Adrenal gland (tissue), 5 donors: ENCODE data around the gene RBM4B.

Experiments used
- POLR2A ChIP-seq, 2 donors: fragments of 450-650 bp; IDR thresholded peaks; one replicate each; pipeline ENCODE4 v1.6.1; 2017; ENCODE audit warnings: antibody characterized with exemption in 2 of 2, mild to moderate bottlenecking in 2 of 2, moderate library complexity in 1 of 2
- TF ChIP-seq, protein P1 (sequence below), 6 experiments: fragments of 450-650 bp in 4 of 6; fragments of 200-600 bp in 2 of 6; sonication (generic) in 1 of 6; IDR thresholded peaks; 1 replicate in 5 of 6; 2 replicates in 1 of 6; pipeline versions ENCODE4 v1.5.1 to v1.8.0; 2016 to 2021; ENCODE audit warnings: antibody characterized with exemption in 6 of 6, mild to moderate bottlenecking in 2 of 6, moderate library complexity in 1 of 6
- donor health status: DM: no; HTN: no; CAD: no.

DNA sequence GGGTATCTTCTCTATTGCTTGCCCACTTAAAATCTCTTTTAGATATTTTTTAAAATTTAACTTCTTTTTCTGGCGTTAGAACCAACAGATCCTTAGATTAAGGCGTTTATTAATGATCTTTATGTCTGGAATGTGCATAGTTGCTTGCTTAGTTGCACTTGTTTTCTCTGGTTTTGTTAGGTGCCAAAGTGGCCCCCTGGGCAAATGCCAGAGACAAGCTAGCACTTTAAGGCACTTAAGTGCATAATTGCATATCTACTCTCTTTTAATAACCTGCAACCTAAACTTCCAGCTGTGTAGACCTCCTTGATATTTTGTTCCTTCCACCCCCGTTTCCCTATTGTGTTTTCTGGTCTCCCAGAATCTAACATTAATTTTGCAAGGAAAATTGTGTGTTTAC lies 35.9 kb downstream of the RBM4B start:
- no peak for TF ChIP-seq POLR2A (IDR thresholded peaks at IDR 0.05)
- TF ChIP-seq, protein P1, sequence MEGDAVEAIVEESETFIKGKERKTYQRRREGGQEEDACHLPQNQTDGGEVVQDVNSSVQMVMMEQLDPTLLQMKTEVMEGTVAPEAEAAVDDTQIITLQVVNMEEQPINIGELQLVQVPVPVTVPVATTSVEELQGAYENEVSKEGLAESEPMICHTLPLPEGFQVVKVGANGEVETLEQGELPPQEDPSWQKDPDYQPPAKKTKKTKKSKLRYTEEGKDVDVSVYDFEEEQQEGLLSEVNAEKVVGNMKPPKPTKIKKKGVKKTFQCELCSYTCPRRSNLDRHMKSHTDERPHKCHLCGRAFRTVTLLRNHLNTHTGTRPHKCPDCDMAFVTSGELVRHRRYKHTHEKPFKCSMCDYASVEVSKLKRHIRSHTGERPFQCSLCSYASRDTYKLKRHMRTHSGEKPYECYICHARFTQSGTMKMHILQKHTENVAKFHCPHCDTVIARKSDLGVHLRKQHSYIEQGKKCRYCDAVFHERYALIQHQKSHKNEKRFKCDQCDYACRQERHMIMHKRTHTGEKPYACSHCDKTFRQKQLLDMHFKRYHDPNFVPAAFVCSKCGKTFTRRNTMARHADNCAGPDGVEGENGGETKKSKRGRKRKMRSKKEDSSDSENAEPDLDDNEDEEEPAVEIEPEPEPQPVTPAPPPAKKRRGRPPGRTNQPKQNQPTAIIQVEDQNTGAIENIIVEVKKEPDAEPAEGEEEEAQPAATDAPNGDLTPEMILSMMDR (IDR thresholded peaks at IDR 0.05) = no peak
